Esophagus muscularis mucosa (tissue), 3 donors: ENCODE measurements around the gene CBLC.

Source experiments
- CTCF ChIP-seq, 3 experiments: fragments of 200-600 bp in 2 of 3; fragments of 450-650 bp in 1 of 3; sonication (generic) in 2 of 3; IDR thresholded peaks; one replicate each; pipeline ENCODE4 v1.5.1; 2017 to 2019; ENCODE audit warnings: antibody characterized with exemption in 3 of 3, mild to moderate bottlenecking in 2 of 3, moderate library complexity in 1 of 3
- POLR2A ChIP-seq: fragments of 450-650 bp; IDR thresholded peaks from one replicate; pipeline ENCODE4 v1.6.1; 2017; ENCODE audit warnings: antibody characterized with exemption, moderate library complexity, mild to moderate bottlenecking, low read depth

GRCh38 chr19:44738603-44739558 lies 38.8 kb upstream of the CBLC start:
- TF ChIP-seq POLR2A: no peak
- no peak for TF ChIP-seq CTCF (IDR thresholded peaks at IDR 0.05)
